ENCODE results near the gene PUS3. TPM values are rescaled to one million over a fixed set of nuclear protein-coding genes. Genes with fewer than 3 reads are reported as not detected.
"Not testable (repeated sequence)": the region's sequence is repeated elsewhere in the genome, so short reads cannot be mapped to it uniquely, and the experiment has no call there.

PUS3 gene
- total RNA-seq, 1 donor from 2014 or later, result 12.1 TPM

GRCh38 chr11:125872138-125872491, 30.9 kb downstream of the PUS3 start:
- DNase-seq (ENCODE audit: low spot score), result no peak

GRCh38 chr11:125871391-125872137, 31.4 kb downstream of the PUS3 start:
- no peak for DNase-seq (ENCODE audit: low spot score)

DNA sequence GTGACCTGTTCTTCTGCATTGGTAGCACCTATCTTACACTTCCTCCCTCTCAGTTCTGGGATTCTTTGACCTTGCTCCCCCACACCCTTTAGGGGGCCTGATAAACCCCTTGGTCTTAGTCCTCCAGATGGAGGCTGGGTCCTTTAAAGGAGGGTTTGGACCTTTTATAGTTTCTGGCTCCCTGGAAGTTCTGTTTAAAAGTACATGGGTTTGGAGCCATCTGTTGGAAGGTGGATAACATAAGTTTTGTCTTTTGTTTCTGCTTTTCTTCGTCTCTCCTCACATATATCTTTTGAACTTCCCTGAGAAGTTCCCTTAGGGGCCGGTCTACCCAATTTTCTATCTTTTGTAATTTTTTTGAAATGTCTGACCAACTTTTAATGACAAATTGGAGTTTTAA, 33.5 kb downstream of the PUS3 start:
- no peak for DNase-seq (ENCODE audit: low spot score)

DNA sequence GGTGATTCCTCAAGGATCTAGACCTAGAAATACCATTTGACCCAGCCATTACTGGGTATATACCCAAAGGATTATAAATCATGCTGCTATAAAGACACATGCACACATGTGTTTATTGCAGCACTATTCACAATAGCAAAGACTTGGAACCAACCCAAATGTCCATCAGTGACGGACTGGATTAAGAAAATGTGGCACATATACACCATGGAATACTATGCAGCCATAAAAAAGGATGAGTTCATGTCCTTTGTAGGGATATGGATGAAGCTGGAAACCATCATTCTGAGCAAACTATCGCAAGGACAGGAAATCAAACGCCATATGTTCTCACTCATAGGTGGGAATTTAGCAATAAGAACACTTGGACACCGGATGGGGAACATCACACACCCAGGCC, 37.7 kb downstream of the PUS3 start:
- not testable (repeated sequence) for DNase-seq (ENCODE audit: low spot score)

GRCh38 chr11:125862786-125863185, 40.2 kb downstream of the PUS3 start:
- DNase-seq (ENCODE audit: low spot score), result not testable (repeated sequence)

DNA sequence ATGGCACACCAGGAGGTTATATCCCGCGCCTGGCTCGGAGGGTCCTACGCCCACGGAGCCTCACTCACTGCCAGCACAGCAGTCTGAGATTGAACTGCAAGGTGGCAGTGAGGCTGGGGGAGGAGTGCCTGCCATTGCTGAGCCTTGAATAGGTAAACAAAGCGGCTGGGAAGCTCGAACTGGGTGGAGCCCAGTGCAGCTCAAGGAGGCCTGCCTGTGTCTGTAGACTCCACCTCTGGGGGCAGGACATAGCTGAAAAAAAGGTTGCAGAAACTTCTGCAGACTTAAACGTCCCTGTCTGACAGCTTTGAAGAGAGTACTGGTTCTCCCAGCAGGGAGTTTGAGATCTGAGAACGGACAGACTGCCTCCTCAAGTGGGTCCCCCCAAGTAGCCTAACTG, 45.3 kb downstream of the PUS3 start:
- not testable (repeated sequence) for DNase-seq (ENCODE audit: low spot score)

DNA sequence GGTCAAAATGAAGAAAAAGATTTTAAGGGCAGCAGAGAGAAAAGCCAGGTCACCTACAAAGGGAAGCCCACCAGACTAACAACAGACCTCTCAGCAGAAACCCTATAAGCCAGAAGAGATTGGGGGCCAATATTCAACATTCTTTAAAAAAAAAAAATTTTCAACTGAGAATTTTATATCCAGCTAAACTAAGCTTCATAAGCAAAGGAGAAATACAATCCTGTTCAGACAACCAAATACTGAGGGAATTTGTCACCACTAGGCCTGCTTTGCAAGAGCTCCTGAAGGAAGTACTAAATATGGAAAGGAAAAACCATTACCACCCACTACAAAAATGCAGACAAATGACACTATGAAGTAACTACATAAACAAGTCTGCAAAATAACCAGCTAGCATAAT, 56.8 kb downstream of the PUS3 start:
- DNase-seq (ENCODE audit: low spot score), result no peak

Other genes starting within 250 kb of the PUS3 start
- not detected for gene ACRV1, start 222.4 kb downstream of the PUS3 start, total RNA-seq
- gene PATE1, start 156.9 kb downstream of the PUS3 start, total RNA-seq, result not detected
- not detected for gene PATE2, start 124.4 kb downstream of the PUS3 start, total RNA-seq
- not detected for gene PATE3, start 115.1 kb downstream of the PUS3 start, total RNA-seq
- not detected for gene PATE4, start 69.9 kb downstream of the PUS3 start, total RNA-seq
- gene HYLS1, start 15.5 kb downstream of the PUS3 start, total RNA-seq, result 3.7 TPM
- gene DDX25, start 1.3 kb upstream of the PUS3 start, total RNA-seq, result not detected
- gene VSIG10L2, start 42.8 kb upstream of the PUS3 start, total RNA-seq, result not detected
- gene CDON, start 159.7 kb upstream of the PUS3 start, total RNA-seq, result 12.0 TPM

Measured in mesenteric fat pad (tissue), 1 donor.